GM12892 (cell line): ENCODE measurements around the gene GJA5.

Experiments used
- POLR2A ChIP-seq: IDR thresholded peaks from 2 replicates; pipeline ENCODE4 v1.6.1; 2011; ENCODE audit warnings: low read depth, low read length, control low read depth
- POLR2AphosphoS5 ChIP-seq: IDR thresholded peaks from 2 replicates; pipeline ENCODE4 v1.6.1; 2011; ENCODE audit warnings: low read depth, low read length, control low read depth

GRCh38 chr1:147740391-147740790, 20.0 kb downstream of the GJA5 start:
- TF ChIP-seq POLR2A (no peak), POLR2AphosphoS5 (no peak)
